G401 (cell line): ENCODE data around the gene QKI. TPM values are rescaled to one million over a fixed set of nuclear protein-coding genes. Genes with fewer than 3 reads are reported as not detected.
"Not testable (repeated sequence)": the region's sequence is repeated elsewhere in the genome, so short reads cannot be mapped to it uniquely, and the experiment has no call there.

Source experiments
- DNase-seq: peaks from one replicate; pipeline ENCODE4 v3.0.0-alpha.2; 2015; ENCODE audit warnings: low spot score
- in situ Hi-C: cut with HindIII; loops from 2 replicates; pipeline ENCODE4 v1.10.0; 2016; ENCODE audit warnings: low sequenced_read_pairs, mixed read lengths
- total RNA-seq: library from RNA; depleted of rRNA; stranded (reverse); fragments of >200 nt; shearing (Covaris generic); gene quantifications from 2 replicates; pipeline ENCODE4 v1.2.3, GENCODE V29; 2014

The QKI gene
- total RNA-seq, 1 experiment from 2014 or later, result 133 TPM

DNA sequence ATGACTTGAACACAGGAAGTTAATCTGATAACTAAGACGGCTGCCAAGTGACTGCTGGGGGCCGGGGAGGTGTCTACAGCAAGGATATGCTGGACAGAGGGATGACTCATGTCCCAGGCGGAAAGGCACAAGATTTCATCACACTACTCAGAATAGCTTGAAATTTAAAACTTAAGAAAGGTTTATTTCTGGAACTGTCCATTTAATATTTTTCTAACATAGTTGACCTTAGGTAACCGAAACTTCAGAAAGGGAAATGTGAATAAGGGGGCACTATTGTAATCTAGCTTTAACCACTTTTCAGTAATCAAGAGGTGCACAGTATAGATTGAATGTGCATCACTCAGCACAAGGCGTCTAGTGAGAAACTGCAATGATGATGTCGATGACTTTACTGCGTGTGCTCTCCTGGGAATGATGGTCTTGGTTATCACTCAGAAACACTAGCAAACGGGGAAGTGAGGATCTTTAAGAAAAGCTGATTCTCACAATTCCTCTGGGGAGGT is 171.5 kb downstream of the QKI start:
- DNase-seq, result no peak
- in situ Hi-C loops, result no loop called here

DNA sequence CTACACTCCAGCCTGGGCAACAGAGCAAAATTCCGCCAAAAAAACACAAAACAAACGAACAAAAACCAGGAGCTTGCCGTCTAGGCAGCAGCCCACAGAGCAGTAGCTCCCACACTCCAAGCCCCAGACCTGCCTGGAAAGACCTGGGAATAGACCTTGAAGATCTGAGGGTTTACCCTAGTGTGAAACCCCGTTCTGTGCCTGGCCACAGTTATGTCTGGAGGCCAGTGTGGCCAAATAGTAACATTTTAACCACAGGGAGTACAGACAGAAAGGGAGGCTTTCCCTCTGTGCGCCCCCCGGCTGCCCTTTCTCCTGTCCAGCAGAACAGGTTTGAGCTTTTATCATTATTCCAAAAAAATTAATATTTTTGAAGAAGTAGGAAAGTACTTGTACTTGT is 172.4 kb downstream of the QKI start:
- in situ Hi-C loops, result no loop called here
- DNase-seq, result no peak

DNA sequence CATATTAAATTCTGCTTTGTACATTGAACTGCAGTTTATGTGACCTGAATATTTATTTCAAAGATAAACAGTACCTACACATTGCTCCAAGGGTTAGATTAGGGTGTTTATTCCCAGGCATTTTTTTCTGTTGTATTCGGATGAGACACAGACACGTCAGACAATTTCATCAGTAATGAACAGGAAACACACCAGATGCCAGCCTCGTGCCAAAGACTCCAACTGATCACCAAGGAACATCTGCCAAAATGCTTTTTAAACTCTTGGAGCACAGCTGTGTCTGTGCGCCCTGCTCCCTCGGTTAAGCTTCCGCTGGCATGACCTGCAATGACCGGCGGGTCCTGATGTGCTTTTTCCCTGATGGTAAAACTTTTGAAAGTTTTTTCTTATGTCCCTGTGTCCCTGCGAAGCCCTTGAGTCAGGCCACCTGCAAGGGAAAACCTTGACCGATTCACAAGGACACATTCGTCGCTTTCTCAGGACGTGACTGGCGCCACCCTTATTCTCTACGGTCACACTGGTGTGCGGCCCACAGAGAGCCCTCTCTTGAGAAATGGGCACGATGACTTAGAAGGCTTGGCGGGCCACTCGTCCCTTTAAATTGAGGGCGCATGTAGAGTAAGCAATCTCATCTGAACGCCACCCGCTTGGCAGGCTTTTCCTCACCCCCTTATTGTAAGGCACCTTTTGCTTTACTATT is 173.9 kb downstream of the QKI start:
- DNase-seq, result no peak
- in situ Hi-C loops, result no loop called here

DNA sequence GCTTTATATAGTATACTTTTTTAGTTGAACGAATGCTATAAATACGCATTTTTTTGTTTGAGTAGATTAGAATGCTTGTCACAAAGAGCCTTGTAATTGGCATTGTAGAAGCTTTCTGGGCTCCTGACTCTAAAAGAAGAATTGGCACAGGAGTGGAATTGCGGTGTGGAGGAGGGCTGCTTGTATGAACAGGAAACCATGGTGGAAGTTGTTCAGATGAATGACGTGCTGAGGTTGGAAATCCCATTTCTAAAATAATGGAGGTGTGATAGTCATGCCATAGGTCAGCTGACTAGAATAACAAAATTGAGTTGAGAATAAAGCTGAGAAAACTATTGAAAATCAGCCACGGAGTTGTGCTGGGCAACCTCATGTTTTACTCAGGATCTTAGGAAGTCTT is 174.9 kb downstream of the QKI start:
- no peak for DNase-seq
- in situ Hi-C loops, result no loop called here

DNA sequence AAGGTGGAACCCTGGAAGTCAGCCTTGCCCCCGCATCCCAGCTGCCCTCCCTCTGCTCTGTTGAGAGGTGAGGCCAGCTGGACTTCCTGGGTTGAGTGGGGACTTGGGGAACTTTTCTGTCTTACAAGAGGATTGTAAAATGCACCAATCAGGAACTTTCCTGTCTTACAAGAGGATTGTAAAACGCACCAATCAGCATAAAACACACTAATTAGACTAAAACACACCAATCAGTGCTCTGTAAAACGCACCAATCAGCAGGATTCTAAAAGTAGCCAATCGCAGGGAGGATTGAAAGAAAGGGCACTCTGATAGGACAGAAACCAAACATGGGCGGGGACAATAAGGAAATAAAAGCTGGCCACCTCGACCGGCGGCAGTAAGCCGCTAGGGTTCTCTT is 175.6 kb downstream of the QKI start:
- DNase-seq, in situ Hi-C loops: not testable (repeated sequence)

DNA sequence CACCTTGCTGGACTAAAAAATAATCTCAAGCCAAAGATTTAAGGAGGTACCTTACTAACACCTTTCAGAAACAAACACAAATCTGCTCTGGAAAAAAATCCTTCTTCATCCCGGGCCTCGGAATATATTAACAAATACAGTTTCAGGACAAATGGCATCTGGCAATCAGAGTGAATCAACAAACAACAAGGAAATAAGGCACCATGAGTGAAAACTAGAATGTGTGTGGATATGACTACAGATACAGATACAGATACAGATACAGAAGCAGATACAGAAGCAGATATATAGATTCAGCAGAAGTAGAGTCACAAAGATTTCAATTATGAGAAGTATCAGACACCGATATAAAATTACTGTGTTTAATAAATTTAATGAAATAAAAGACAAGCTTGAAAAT is 178.4 kb downstream of the QKI start:
- in situ Hi-C loops, result no loop called here
- DNase-seq, result no peak

DNA sequence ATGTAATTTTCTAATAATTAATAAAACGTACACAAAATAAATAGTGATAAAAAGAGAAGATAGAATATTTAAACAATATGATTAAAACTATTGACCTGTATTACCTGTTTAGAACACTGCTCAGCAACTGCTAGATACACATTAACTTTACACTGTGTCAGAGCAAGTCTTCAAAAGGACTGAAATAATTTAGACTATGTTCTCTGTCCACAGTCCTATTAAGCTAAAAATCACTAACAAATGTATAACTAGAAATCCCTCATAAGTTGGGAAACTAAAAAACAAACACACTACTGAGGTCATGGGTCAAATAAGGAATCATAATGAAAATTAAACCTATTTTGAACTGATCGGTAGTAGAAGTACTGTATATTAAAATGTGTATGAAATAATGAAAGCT is 181.7 kb downstream of the QKI start:
- in situ Hi-C loops, result no loop called here
- DNase-seq, result no peak

DNA sequence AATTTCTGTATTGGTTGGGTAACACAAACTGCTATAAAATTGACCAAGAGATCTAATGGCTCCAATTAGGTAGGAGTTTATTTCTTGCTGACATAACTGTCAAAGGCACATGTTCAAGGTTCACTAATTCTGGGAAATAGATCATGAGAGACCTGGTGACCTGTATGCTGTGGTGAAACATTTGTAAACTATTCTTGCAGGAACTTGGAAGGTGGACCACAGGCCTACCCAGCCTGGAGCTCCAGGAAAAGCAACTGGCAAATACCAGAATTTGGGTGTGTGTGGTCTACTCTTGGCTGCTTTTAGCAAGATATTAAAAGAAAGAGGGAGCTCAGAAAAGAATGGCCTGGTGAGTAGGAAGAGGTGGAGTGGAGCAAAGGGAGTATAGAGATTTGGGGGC is 184.6 kb downstream of the QKI start:
- no peak for DNase-seq

DNA sequence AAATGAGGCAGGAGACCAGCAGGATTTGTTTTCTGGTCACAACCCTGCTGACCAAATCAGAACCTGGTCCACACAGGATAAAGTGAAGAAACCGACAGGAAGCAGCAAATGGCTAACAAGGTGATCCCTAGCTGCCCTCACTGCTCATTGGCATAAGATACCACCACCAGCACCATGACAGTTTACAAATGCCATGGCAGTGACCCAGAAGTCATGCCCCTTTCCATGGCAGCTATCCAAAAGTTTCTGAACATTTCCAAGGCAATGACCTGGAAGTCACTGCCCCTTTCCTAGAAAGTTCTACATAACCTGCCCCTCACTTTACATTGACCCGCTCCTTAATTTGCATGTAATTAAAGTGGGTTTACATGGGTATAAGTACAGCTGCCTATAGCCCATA is 185.2 kb downstream of the QKI start:
- in situ Hi-C loops, result no loop called here
- no peak for DNase-seq

More for the DNA sequence above, 184.6 kb downstream of the QKI start:
- in situ Hi-C loops, result no loop called here

DNA sequence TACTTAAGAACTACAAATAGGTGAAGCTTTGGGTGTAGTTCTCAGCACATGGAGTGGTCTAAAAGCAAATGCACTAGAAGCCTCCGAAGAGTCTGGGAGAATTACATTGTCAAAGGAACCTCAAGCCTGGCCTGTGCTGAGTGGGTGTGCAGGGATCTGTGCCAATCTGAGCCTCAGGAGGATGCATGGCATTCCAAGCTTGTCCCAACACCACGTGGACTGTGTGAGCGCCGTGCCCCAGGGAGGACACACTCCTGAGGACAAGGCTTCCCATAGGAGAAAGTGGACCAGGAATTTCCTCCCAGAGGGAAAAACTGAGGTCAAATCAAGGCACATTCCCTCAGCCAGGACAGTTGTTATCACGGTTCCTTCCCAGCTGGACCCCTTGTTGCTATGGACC is 185.8 kb downstream of the QKI start:
- in situ Hi-C loops, result no loop called here
- no peak for DNase-seq

DNA sequence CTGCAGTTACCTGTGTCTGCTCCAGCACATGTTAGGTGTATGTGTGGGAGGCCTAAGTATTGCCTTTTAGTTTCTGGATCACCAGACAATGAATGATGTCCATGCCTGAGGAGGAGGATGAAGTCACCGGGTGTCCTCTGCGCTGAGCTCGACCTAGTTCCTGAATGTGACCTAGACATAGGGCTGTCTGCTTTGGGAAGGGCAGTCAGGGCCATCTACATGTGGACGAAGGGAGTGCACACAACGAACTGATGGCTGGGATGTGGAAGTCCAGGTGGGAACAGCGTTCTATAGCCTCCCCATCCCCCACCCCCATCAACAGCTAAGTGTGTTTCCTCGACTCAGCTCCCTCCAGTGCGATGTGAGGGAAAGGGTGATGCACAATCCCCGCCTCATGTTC is 186.3 kb downstream of the QKI start:
- no peak for DNase-seq
- in situ Hi-C loops, result no loop called here

DNA sequence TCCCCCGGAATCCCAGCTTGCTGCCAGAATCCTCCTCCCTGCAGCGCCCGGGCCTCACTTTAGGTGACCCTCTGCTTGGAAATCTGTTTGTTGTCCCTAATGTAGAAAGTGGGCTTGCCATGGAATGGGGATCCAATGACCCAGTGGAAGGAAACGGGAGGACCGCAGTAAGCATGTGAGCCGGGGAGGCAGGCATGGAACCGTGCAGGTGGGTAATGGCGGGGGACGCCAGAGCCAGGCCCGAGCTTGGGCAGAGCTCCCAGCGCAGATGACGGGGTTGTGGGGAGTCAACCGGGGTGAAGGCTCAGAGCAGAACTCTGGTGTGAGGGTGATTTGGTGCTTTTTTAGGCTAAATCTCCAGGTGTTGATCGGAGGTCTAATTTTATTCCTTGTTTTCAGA is 188.3 kb downstream of the QKI start:
- no peak for DNase-seq
- in situ Hi-C loops, result no loop called here

DNA sequence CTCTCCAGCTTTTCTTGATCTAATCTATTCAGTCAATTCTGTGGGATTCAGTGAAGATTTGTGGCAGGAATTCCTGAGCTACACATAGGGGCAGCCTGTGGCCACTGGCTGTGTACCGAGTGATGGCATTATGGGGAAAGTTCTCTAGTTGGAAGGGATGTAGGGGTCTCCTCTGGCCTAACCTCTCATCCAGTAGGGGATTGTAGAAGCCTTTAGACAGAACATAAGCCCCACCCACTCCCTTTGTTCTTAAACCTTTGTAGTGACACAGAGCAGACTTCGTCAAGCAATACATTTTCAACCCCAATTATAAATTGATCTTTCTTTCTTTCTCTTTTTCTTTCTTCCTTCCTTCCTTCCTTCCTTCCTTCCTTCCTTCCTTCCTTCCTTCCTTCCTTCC is 188.9 kb downstream of the QKI start:
- in situ Hi-C loops, result no loop called here
- no peak for DNase-seq

DNA sequence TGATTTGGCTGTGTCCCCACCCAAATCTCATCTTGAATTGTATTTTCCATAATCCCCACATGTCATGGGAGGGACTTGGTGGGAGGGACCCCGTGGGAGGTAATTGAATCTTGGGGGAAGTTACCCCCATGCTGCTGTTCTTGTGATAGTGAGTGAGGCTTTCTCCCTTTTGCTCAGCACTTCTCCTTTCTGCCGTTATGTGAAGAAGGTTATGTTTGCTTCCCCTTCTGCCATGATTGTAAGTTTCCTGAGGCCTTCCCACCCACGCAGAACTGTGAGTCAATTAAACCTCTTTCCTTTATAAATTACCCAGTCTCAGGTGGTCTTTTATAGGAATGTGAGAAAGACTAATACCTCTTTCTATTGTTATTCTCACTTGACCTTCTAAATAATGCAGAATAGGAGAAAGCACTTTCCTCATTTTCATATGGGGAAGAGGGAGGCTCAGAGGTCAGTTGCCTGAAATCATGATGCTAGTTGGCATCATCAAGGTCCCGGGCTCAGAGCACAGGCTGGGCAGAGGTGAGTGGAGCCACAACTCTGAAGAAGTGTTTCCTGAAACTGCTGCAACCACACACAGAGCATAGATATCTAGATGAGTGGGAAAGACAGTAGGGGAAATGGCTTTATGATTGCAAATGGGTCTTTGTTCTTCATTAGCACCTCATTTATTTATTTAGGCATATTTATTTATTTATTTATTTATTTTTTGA is 191.0 kb downstream of the QKI start:
- in situ Hi-C loops, result no loop called here

DNA sequence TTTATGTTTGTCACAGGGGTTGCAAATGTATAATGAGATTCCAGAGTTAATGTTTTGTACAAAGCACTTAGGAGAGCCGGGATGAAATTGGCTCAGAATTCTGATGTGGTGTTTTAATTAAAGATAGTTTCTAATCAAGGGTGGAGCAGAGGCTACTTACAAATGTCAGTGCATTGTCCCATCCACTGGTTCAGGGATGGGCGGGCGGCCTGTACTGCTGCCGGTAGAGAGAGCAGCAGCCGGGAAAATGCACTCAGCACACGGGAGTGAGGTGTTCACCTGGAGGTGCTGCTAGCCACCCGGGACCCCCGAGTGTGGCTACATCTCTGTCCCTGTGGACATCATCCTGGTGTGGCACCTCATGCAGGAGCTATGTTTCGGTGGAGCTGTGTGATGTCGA is 193.3 kb downstream of the QKI start:
- no peak for DNase-seq
- in situ Hi-C loops, result no loop called here

More for the DNA sequence above, 191.0 kb downstream of the QKI start:
- DNase-seq, result no peak

DNA sequence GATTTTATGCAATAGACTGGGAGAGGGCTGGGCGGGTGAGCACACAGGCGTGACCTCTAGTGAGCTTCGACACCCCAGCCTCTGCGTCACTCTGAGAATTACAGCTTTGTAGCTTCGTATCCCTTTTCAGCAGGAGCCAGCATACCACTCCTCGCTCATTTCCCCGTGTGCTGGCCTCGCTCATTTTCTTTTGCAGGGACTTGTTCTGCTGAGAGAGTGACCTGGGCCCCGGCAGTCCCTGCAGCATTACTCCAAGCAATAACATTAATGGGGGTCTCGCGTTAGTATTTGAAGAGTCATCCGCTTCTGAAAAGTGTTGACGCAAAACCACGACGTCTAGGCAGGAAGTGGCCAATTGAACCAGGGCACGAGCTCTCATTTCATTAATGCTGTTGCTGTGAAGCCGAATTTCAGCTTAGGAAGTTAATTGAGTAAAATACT is 193.7 kb downstream of the QKI start:
- in situ Hi-C loops, result no loop called here

DNA sequence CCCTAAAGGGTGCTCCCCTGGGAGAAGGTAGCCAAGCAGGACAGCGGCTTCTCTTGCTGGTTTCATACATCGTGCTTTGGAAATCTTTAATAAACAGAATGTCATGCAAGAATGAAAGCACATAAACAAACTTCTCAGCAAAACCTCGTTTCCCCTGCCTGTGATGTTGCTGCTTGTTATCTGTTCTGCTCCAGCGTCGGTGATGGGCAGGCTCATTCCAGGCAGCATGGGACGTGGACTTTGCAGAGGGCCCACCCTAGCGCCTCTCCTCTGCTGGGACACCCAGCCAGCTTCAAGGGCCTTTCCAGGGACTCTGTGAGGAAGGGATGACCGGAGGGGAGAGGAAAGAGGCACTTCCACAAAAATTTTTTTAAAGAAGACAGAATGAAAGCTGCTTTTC is 197.7 kb downstream of the QKI start:
- in situ Hi-C loops, result no loop called here
- DNase-seq, result no peak

More for the DNA sequence above, 193.7 kb downstream of the QKI start:
- DNase-seq, result no peak

DNA sequence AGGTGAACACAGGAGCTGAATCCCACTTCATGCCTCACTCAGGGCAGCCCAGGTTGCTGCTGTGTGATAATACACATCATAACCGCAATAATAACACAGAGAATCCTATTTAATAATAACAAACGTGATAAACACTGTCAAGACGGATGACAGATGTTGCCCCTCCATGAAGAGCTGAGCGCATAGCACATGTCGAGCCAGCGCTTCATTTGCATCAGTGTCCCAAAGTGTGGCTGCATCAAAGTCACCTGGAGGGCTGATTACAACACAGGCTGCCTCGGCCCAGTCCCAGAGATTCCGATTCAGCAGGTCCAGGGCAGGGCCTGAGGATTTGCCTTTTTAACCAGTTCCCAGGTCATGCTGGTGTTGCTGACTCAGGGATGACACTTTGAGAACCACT is 198.5 kb downstream of the QKI start:
- no peak for DNase-seq
- in situ Hi-C loops, result no loop called here

DNA sequence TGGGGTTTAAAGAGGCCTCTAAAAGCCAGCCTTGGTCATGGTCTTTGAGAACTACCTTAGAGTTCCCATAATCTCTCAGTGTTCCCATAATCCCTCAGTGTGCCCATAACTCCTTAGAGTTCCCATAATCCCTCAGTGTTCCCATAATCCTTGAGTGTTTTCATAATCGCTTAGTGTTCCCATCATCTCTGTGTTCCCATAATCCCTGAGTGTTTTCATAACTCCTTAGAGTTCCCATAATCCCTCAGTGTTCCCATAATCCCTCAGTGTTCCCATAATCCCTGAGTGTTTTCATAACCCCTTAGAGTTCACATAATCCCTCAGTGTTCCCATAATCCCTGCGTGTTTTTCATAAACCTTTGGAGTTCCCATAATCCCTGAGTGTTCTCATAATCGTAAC is 199.2 kb downstream of the QKI start:
- in situ Hi-C loops, result no loop called here
- no peak for DNase-seq

DNA sequence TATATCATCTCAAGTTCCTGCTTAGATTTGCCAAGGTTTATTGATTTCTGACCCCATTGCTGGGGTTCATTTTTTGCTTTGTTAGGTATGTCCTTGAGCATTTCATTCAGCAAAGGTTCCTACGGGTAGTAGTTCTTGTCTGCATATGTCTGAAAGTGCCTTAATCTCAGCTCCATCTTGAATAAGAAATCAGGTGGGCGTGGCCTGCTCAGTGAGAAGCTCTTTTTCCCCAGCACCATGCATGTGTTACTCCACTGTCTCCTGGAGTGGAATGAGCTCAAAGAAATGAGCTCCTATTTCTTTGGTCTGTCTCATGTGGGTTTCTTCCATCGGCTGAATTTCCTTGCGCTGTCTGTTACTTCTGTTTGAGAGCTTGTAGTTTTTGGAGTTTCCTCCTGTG is 201.9 kb downstream of the QKI start:
- in situ Hi-C loops, result no loop called here
- DNase-seq, result no peak

DNA sequence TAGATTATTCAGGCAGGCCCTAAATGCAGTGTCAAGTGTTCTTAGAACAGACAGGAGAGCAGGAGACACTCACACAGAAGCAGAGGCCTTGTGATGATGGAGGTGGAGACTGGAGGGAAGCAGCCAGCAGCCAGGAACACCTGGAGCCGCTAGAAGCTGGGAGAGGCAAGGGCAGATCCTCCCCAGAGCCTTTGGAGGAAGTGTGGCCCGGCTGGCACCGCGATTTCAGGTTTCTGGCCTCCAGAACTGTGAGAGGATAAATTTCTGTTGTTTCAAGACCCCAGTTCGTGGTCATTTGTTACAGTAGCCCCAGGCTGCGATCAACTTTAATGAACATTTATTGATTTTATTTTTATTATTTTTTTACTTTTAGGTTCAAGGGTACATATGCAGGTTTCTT is 203.0 kb downstream of the QKI start:
- in situ Hi-C loops, result no loop called here
- DNase-seq, result no peak
